ENCODE results near the gene EQTN. TPM values are rescaled to one million over a fixed set of nuclear protein-coding genes. Genes with fewer than 3 reads are reported as not detected.

EQTN gene
- total and polyA plus RNA-seq, 2 donors (not counting 1 experiment from before 2014, with no cell fraction given): 0.58 TPM; not detected in 1

GRCh38 chr9:27311184-27311583 is 14.2 kb upstream of the EQTN start:
- Histone ChIP-seq H3K36me3 (replicated peaks in 1 of 2; ENCODE audit: control extremely low read depth in 1 of 2, control insufficient read depth in 1 of 2, extremely low read depth in 1 of 2, insufficient read depth in 2 of 2, low read length in 1 of 2) (no peaks in the 10 kb centered on the region), H4K20me1 (ENCODE audit: control insufficient read depth, insufficient read depth, low read length, poor library complexity, severe bottlenecking) (no peaks in the 10 kb centered on the region), H3K4me2 (replicated peaks; ENCODE audit: low read depth, low read length, poor library complexity, severe bottlenecking) (no peak overlapping the region), H3K4me3 (ENCODE audit: control extremely low read depth in 1 of 5, extremely low read depth in 1 of 5, insufficient read depth in 1 of 5, low read depth in 2 of 5, low read length in 4 of 5) (no peak overlapping the region), H3K79me2 (ENCODE audit: control insufficient read depth, insufficient read depth, low read length) (no peaks in the 10 kb centered on the region), H3K9me3 (ENCODE audit: control extremely low read depth in 1 of 3, control insufficient read depth in 2 of 3, insufficient read depth in 1 of 3, low read length in 2 of 3) (no peaks in the 10 kb centered on the region), H3K27ac (ENCODE audit: low read length in 2 of 2) (no peak overlapping the region), H3K4me1 (ENCODE audit: control insufficient read depth in 2 of 2, insufficient read depth in 2 of 2, low read length in 2 of 2) (no peaks in the 10 kb centered on the region), H3K27me3 (replicated peaks in 1 of 4; ENCODE audit: control extremely low read depth in 1 of 4, control insufficient read depth in 3 of 4, insufficient read depth in 4 of 4, low read length in 3 of 4) (no peaks in the 10 kb centered on the region), H2AFZ (ENCODE audit: insufficient read depth, low read depth, low read length, poor library complexity, severe bottlenecking) (no peak overlapping the region), H3K9ac (ENCODE audit: low read length) (no peak overlapping the region)
- WGBS (ENCODE audit: insufficient coverage): no CpG with 5 or more reads among the region's 2 CpGs
- no peak for DNase-seq
- ChIA-PET POLR2A (no interaction called here), CTCF (interaction anchor here (0.6 kb wide), 1 partner anchor 423 kb away, joined by 4 read pairs; no protein-coding TSS in a partner anchor)
- Mint-ChIP-seq H3K27me3 (peaks cover 4% of the 10 kb centered on the region), H3K4me1 (no peaks in the 10 kb centered on the region), H3K4me3 (no peak overlapping the region), H3K27ac (no peak overlapping the region), H3K9me3 (ENCODE audit: insufficient read depth) (no peaks in the 10 kb centered on the region)
- TF ChIP-seq CTCF (IDR thresholded peaks at IDR 0.05) (no peak), EZH2 (IDR thresholded peaks at IDR 0.05; ENCODE audit: borderline replicate concordance, insufficient read depth, low read depth, low read length, poor library complexity, severe bottlenecking) (no peak)
- intact Hi-C loops (cut with micrococcal nuclease): no loop called here
- ATAC-seq (ENCODE audit: low read depth): no peak

- H3K4me2 ChIP-seq (replicated peaks; ENCODE audit: low read depth, low read length, poor library complexity, severe bottlenecking): no peak overlapping the region
- H3K27ac Mint-ChIP-seq: no peak overlapping the region
- no peak for DNase-seq
- WGBS (ENCODE audit: insufficient coverage): 100% methylated on average over 1 of the region's 2 CpGs
- no peak overlapping the region for H2AFZ ChIP-seq (ENCODE audit: insufficient read depth, low read depth, low read length, poor library complexity, severe bottlenecking)
- no peaks in the 10 kb centered on the region for H3K36me3 ChIP-seq (replicated peaks in 1 of 2; ENCODE audit: control extremely low read depth in 1 of 2, control insufficient read depth in 1 of 2, extremely low read depth in 1 of 2, insufficient read depth in 2 of 2, low read length in 1 of 2)
- ChIA-PET CTCF (interaction anchor here (0.7 kb wide), 1 partner anchor 62 kb away, joined by 3 read pairs; no protein-coding TSS in a partner anchor), POLR2A (no interaction called here)
- no peak overlapping the region for H3K4me3 ChIP-seq (ENCODE audit: control extremely low read depth in 1 of 5, extremely low read depth in 1 of 5, insufficient read depth in 1 of 5, low read depth in 2 of 5, low read length in 4 of 5)
- no peaks in the 10 kb centered on the region for H3K4me1 Mint-ChIP-seq
- no peak overlapping the region for H3K27ac ChIP-seq (ENCODE audit: low read length in 2 of 2)
- H3K79me2 ChIP-seq (ENCODE audit: control insufficient read depth, insufficient read depth, low read length): no peaks in the 10 kb centered on the region
- no peaks in the 10 kb centered on the region for H3K9me3 Mint-ChIP-seq (ENCODE audit: insufficient read depth)
- intact Hi-C loops (cut with micrococcal nuclease): no loop called here
- ATAC-seq (ENCODE audit: low read depth): no peak
- no peak overlapping the region for H3K4me3 Mint-ChIP-seq
- no peaks in the 10 kb centered on the region for H4K20me1 ChIP-seq (ENCODE audit: control insufficient read depth, insufficient read depth, low read length, poor library complexity, severe bottlenecking)
- TF ChIP-seq EZH2 (IDR thresholded peaks at IDR 0.05; ENCODE audit: borderline replicate concordance, insufficient read depth, low read depth, low read length, poor library complexity, severe bottlenecking) (no peak), CTCF (IDR thresholded peaks at IDR 0.05) (no peak)
- no peaks in the 10 kb centered on the region for H3K9me3 ChIP-seq (ENCODE audit: control extremely low read depth in 1 of 3, control insufficient read depth in 2 of 3, insufficient read depth in 1 of 3, low read length in 2 of 3)
- no peak overlapping the region for H3K9ac ChIP-seq (ENCODE audit: low read length)
- H3K4me1 ChIP-seq (ENCODE audit: control insufficient read depth in 2 of 2, insufficient read depth in 2 of 2, low read length in 2 of 2): no peaks in the 10 kb centered on the region
- H3K27me3 Mint-ChIP-seq: peaks cover 4% of the 10 kb centered on the region
- no peaks in the 10 kb centered on the region for H3K27me3 ChIP-seq (replicated peaks in 1 of 4; ENCODE audit: control extremely low read depth in 1 of 4, control insufficient read depth in 3 of 4, insufficient read depth in 4 of 4, low read length in 3 of 4)
Measured at GRCh38 chr9:27310582-27310981, 13.6 kb upstream of the EQTN start.
